K562 (cell line): ENCODE measurements around the gene VN1R4. TPM values are rescaled to one million over a fixed set of nuclear protein-coding genes. Genes with fewer than 3 reads are reported as not detected.

ENCODE experiments used
- ATAC-seq: fragments of 200-7000 bp; cut with Tn5 transposase; 3 replicates; pipeline ENCODE4 v1.9.1; 2020; ENCODE audit warnings: moderate library complexity
- BruUV-seq: library from RNA; stranded (reverse); fragments of 400-500 nt; replicated peaks from 2 replicates; lab custom pipeline; 2021; lab: Mats Ljungman, UMichigan
- CTCF ChIA-PET: fragments of 300-600 bp; formaldehyde crosslinking; extraction: SDS; loops from one replicate; lab custom pipeline; 2021; ENCODE audit warnings: low intra/inter-chr PET ratio; lab: Yijun Ruan, JAX
- POLR2A ChIA-PET: fragments of 300-600, 350-650 bp; sonication (Branson Sonifier 250); formaldehyde crosslinking; extraction: SDS; loops from one replicate; lab custom pipeline; 2021; ENCODE audit warnings: antibody characterized with exemption, inconsistent platforms; lab: Yijun Ruan, JAX
- DNase-seq, 4 experiments: peaks; one replicate each; pipeline versions ENCODE4 v3.0.0 to v3.0.0-alpha.2; 2011 to 2018; ENCODE audit warnings: low spot score in 3 of 4, mixed read lengths in 3 of 4; ENCODE audit errors: extremely low read depth in 1 of 4
- FAIRE-seq: peaks from 2 replicates; lab custom pipeline; 2011; peaks lifted over from hg19 to GRCh38; lab: Jason Lieb, UNC
- H2AFZ ChIP-seq: 2 replicates; pipeline ENCODE4 v1.6.0; 2011; ENCODE audit warnings: low read depth, low read length, control low read depth, inconsistent platforms
- H3K27ac ChIP-seq: fragments of 200-600 bp; 3 replicates; pipeline ENCODE4 v1.8.0; 2011; ENCODE audit warnings: low read depth, mild to moderate bottlenecking, control low read depth, inconsistent platforms, low read length, moderate library complexity, mixed read lengths; ENCODE audit errors: extremely low read depth
- H3K27me3 ChIP-seq, 2 experiments: fragments of 300-600 bp in 1 of 2; 2 replicates in 1 of 2; 3 replicates in 1 of 2; pipeline versions ENCODE4 v1.6.0 to v1.8.0; 2011; ENCODE audit warnings: inconsistent platforms in 2 of 2, low read length in 2 of 2, mild to moderate bottlenecking in 1 of 2, mixed read lengths in 1 of 2, moderate library complexity in 1 of 2; ENCODE audit not compliant: control insufficient read depth in 2 of 2, insufficient read depth in 2 of 2
- H3K36me3 ChIP-seq: fragments of 300-600 bp; 3 replicates; pipeline ENCODE4 v1.8.0; 2011; ENCODE audit warnings: mild to moderate bottlenecking, low read length, inconsistent platforms; ENCODE audit not compliant: control insufficient read depth, insufficient read depth
- H3K4me1 ChIP-seq, 2 experiments: fragments of 200-600 bp in 1 of 2; replicated peaks in 1 of 2; 2 replicates in 1 of 2; 3 replicates in 1 of 2; pipeline versions ENCODE4 v1.5.1 to v1.8.0; 2011; ENCODE audit warnings: inconsistent platforms in 2 of 2, low read length in 2 of 2, mild to moderate bottlenecking in 1 of 2, mixed read lengths in 1 of 2, moderate library complexity in 1 of 2; ENCODE audit not compliant: control insufficient read depth in 2 of 2, insufficient read depth in 2 of 2
- H3K4me2 ChIP-seq: 2 replicates; pipeline ENCODE4 v1.6.1; 2011; ENCODE audit warnings: low read length, control low read depth, inconsistent platforms, mixed read lengths; ENCODE audit not compliant: insufficient read depth
- H3K4me3 ChIP-seq: fragments of 200-600 bp; sonication (generic), shearing (Covaris generic); 2 replicates; pipeline ENCODE4 v1.5.1; 2016; ENCODE audit warnings: control low read depth, inconsistent platforms
- H3K79me2 ChIP-seq: fragments of 200-600 bp; 3 replicates; pipeline ENCODE4 v1.8.0; 2011; ENCODE audit warnings: low read length, inconsistent platforms; ENCODE audit not compliant: control insufficient read depth, insufficient read depth
- H3K9ac ChIP-seq, 2 experiments: 2 replicates each; pipeline versions ENCODE4 v1.6.0 to v1.6.1; 2011; ENCODE audit warnings: low read depth in 2 of 2, low read length in 2 of 2, control low read depth in 1 of 2, inconsistent platforms in 1 of 2, mild to moderate bottlenecking in 1 of 2, mixed read lengths in 1 of 2; ENCODE audit not compliant: insufficient read depth in 1 of 2
- H3K9me1 ChIP-seq: one replicate; pipeline ENCODE4 v1.6.0; 2011; ENCODE audit warnings: inconsistent platforms, mild to moderate bottlenecking, low read length, moderate library complexity; ENCODE audit not compliant: control insufficient read depth, insufficient read depth
- H3K9me3 ChIP-seq: replicated peaks from 2 replicates; pipeline ENCODE4 v1.5.1; 2011; ENCODE audit warnings: low read depth, low read length, inconsistent platforms; ENCODE audit not compliant: control insufficient read depth, insufficient read depth
- H4K20me1 ChIP-seq: replicated peaks from 2 replicates; pipeline ENCODE4 v1.6.1; 2011; ENCODE audit warnings: low read length, inconsistent platforms, mixed read lengths; ENCODE audit not compliant: control insufficient read depth, insufficient read depth
- BRF2 ChIP-seq: IDR thresholded peaks from 3 replicates; pipeline ENCODE4 v1.6.1; 2011; ENCODE audit warnings: borderline replicate concordance, mild to moderate bottlenecking; ENCODE audit not compliant: insufficient read length, insufficient read depth
- CGGBP1 ChIP-seq: fragments of 250-450 bp; sonication (Bioruptor Pico); IDR thresholded peaks from 2 replicates; pipeline ENCODE4 v1.9.0; 2021; ENCODE audit warnings: mild to moderate bottlenecking
- EGR1 ChIP-seq: fragments of 450-650 bp; conservative IDR thresholded peaks from 2 replicates; pipeline ENCODE4 v1.6.1; 2017; ENCODE audit warnings: mild to moderate bottlenecking
- FOSL1 ChIP-seq: fragments of 200-800 bp; sonication (Bioruptor generic); conservative IDR thresholded peaks from 2 replicates; pipeline ENCODE4 v1.6.1; 2016; ENCODE audit warnings: missing genetic modification characterization, missing compliant biosample characterization
- GATA2 ChIP-seq: sonication (generic); formaldehyde crosslinking; IDR thresholded peaks from 2 replicates; pipeline ENCODE4 v1.4.0; 2020; ENCODE audit warnings: mild to moderate bottlenecking, missing genetic modification reagents
- NR2F6 ChIP-seq: fragments of 450-650 bp; formaldehyde crosslinking; IDR thresholded peaks from 2 replicates; pipeline ENCODE4 v1.4.0; 2020; ENCODE audit warnings: mild to moderate bottlenecking
- SPI1 ChIP-seq: IDR thresholded peaks from 2 replicates; pipeline ENCODE4 v1.6.1; 2011; ENCODE audit warnings: low read depth, low read length, control low read depth, borderline replicate concordance
- SRSF7 ChIP-seq: fragments of 200-400 bp; formaldehyde crosslinking; optimal IDR thresholded peaks from 2 replicates; pipeline ENCODE3; 2017; ENCODE audit warnings: mild to moderate bottlenecking, low read depth, low read length
- ZBTB1 ChIP-seq: sonication (generic); formaldehyde crosslinking; IDR thresholded peaks from 2 replicates; pipeline ENCODE4 v1.8.1; 2023; ENCODE audit warnings: missing genetic modification reagents, low read depth, mild to moderate bottlenecking, borderline replicate concordance
- ZNF133 ChIP-seq: fragments of 250-450 bp; sonication (Bioruptor Pico); IDR thresholded peaks from 2 replicates; pipeline ENCODE4 v1.4.0; 2020; ENCODE audit warnings: mild to moderate bottlenecking
- ZNF165 ChIP-seq: fragments of 250-450 bp; sonication (Bioruptor Pico); IDR thresholded peaks from 2 replicates; pipeline ENCODE4 v1.4.0; 2020; ENCODE audit warnings: borderline replicate concordance
- ZNF280A ChIP-seq: fragments of 450-650 bp; IDR thresholded peaks from 2 replicates; pipeline ENCODE4 v1.6.1; 2018; ENCODE audit warnings: mild to moderate bottlenecking, low read depth; ENCODE audit not compliant: partially characterized antibody
- ZNF384 ChIP-seq: IDR thresholded peaks from 2 replicates; pipeline ENCODE4 v1.6.1; 2012; ENCODE audit warnings: low read depth, low read length, improper control_type of control experiment
- WGBS: fragments of 100-300 bp; shearing (Covaris generic); methylation state at CpG from one replicate; pipeline ENCODE4 v1.1.6; 2016; ENCODE audit warnings: low coverage, mixed read lengths; ENCODE audit not compliant: insufficient coverage; ENCODE audit errors: missing lambda C conversion rate; 5-methylcytosine and 5-hydroxymethylcytosine counted together
- in situ Hi-C: fragments of 300-500 bp; cut with MboI; formaldehyde crosslinking; loops from 4 replicates; pipeline ENCODE4 v1.15.0; 2018; ENCODE audit warnings: inconsistent platforms, mixed read lengths
- intact Hi-C: fragments of 100-400 bp; cut with micrococcal nuclease; formaldehyde crosslinking; loops from 2 replicates; pipeline ENCODE4 v1.14.2; 2022
- polyA plus RNA-seq, 8 experiments: library from polyadenylated mRNA; depleted of rRNA in 4 of 8; stranded (reverse) in 5 of 8; unstranded in 3 of 8; fragments of >200 nt; fragmentation: Nextera tagmentation in 2 of 8; fragmentation: Illumina TruSeq in 1 of 8; extraction: Ambion mirVana in 2 of 8; extraction: Trizol in 1 of 8; gene quantifications; 2 replicates each; pipeline versions ENCODE4 v1.2.1 to v1.2.3, GENCODE V29; 2011 to 2014; ENCODE audit warnings: inconsistent platforms in 1 of 8, missing spikeins in 1 of 8
- total RNA-seq, 7 experiments: library from RNA; depleted of rRNA in 6 of 7; stranded (reverse); fragments of >200 nt in 6 of 7; fragmentation: Illumina TruSeq in 2 of 7; extraction: Trizol in 2 of 7; gene quantifications; 2 replicates each; pipeline versions ENCODE4 v1.2.1 to v1.2.3, GENCODE V29; 2011 to 2021; ENCODE audit warnings: low replicate concordance in 1 of 7

Gene VN1R4
- total and polyA plus RNA-seq, 9 of the 15 experiments (the other 6 are each of a cell fraction or from before 2014, with no cell fraction given): not detected

- H3K9me3 ChIP-seq: peaks cover 2% of the 10 kb centered on the region
- H3K79me2 ChIP-seq: no peaks in the 10 kb centered on the region
- WGBS: 2% methylated on average over 10 of the region's 11 CpGs
- H2AFZ ChIP-seq: no peak overlapping the region
- ATAC-seq: no peak
- H3K4me2 ChIP-seq: no peak overlapping the region
- FAIRE-seq: no peak
- H3K4me1 ChIP-seq: peaks cover 0 to 7% of the 10 kb centered on the region in 2 experiments; a peak in 2 of 5 replicates
- no peak overlapping the region for H3K27ac ChIP-seq
- POLR2A ChIA-PET: no interaction called here
- intact Hi-C loops: no loop called here
- H3K36me3 ChIP-seq: no peaks in the 10 kb centered on the region
- H4K20me1 ChIP-seq: no peaks in the 10 kb centered on the region
- CTCF ChIA-PET: no interaction called here
- no peaks in the 10 kb centered on the region for H3K9me1 ChIP-seq
- H3K4me3 ChIP-seq: no peak overlapping the region
- in situ Hi-C loops: no loop called here
- no TSS peak for BruUV-seq
- H3K9ac ChIP-seq: no peak overlapping the region
- DNase-seq: no peak
- 0 out of 2 replicates have a peak, but pooled peaks have one; percentile 18 for TF ChIP-seq SPI1
- TF ChIP-seq SRSF7: no peak
- peaks cover 0 to 29% of the 10 kb centered on the region in 2 experiments; a peak in 2 of 5 replicates for H3K27me3 ChIP-seq
Observed at GRCh38 chr19:53311044-53311443, 43.5 kb upstream of the VN1R4 start.

GRCh38 chr19:53308339-53308811, 40.9 kb upstream of the VN1R4 start:
- peak; percentile 74 for ATAC-seq
- peaks cover 2% of the 10 kb centered on the region for H3K9me3 ChIP-seq
- ChIA-PET POLR2A (no interaction called here), CTCF (no interaction called here)
- no peaks in the 10 kb centered on the region for H3K9me1 ChIP-seq
- no peak overlapping the region for H3K27ac ChIP-seq
- WGBS: 16% methylated on average over 32 of the region's 32 CpGs
- no peak overlapping the region for H3K9ac ChIP-seq
- no peaks in the 10 kb centered on the region for H3K36me3 ChIP-seq
- 0 out of 2 replicates have a peak overlapping the region, but pooled peaks have one; percentile 31 for H2AFZ ChIP-seq
- no peak for FAIRE-seq
- H3K4me1 ChIP-seq: peaks cover 0 to 7% of the 10 kb centered on the region in 2 experiments; a peak in 2 of 5 replicates
- no peaks in the 10 kb centered on the region for H3K79me2 ChIP-seq
- H3K4me2 ChIP-seq: no peak overlapping the region
- DNase-seq: peak; percentile 23 to 49 (median 47)
- no peak overlapping the region for H3K4me3 ChIP-seq
- BruUV-seq: no TSS peak
- in situ Hi-C loops: no loop called here
- H3K27me3 ChIP-seq: peaks cover 0 to 29% of the 10 kb centered on the region in 2 experiments; a peak in 2 of 5 replicates
- H4K20me1 ChIP-seq: no peaks in the 10 kb centered on the region
- intact Hi-C loops: no loop called here
- TF ChIP-seq ZNF280A: no peak
- no peak for TF ChIP-seq CGGBP1 (CRISPR knock-in tag)
- TF ChIP-seq EGR1: no peak
- no peak for TF ChIP-seq ZBTB1 (CRISPR knock-in tag)
- no peak for TF ChIP-seq SPI1
- no peak for TF ChIP-seq BRF2
- no peak for TF ChIP-seq ZNF133 (CRISPR knock-in tag)
- TF ChIP-seq GATA2 (CRISPR knock-in tag): no peak
- TF ChIP-seq ZNF165 (CRISPR knock-in tag): no peak
- TF ChIP-seq ZNF384: no peak
- no peak for TF ChIP-seq NR2F6 (CRISPR knock-in tag)
- no peak for TF ChIP-seq FOSL1 (tag)
